ENCODE data around the gene RNF225. TPM values are rescaled to one million over a fixed set of nuclear protein-coding genes. Genes with fewer than 3 reads are reported as not detected.

The RNF225 gene
- total and polyA plus RNA-seq, 9 of the 15 experiments (the other 6 are each of a cell fraction or from before 2014, with no cell fraction given) = 0.33 TPM; not detected in 8

GRCh38 chr19:58393725-58394033 lies 1.8 kb upstream of the RNF225 start:
- Histone ChIP-seq H3K4me3 (no peak overlapping the region), H3K79me2 (ENCODE audit: control insufficient read depth, insufficient read depth, low read length) (peaks cover 41% of the 10 kb centered on the region), H3K27ac (ENCODE audit: extremely low read depth, low read depth, low read length) (no peak overlapping the region), H3K27me3 (ENCODE audit: control insufficient read depth in 2 of 2, insufficient read depth in 2 of 2, low read length in 2 of 2) (no peaks in the 10 kb centered on the region), H3K4me2 (ENCODE audit: insufficient read depth, low read length) (no peak overlapping the region), H3K9me1 (ENCODE audit: control insufficient read depth, insufficient read depth, low read length) (no peaks in the 10 kb centered on the region), H3K9me3 (replicated peaks; ENCODE audit: control insufficient read depth, insufficient read depth, low read depth, low read length) (no peaks in the 10 kb centered on the region), H2AFZ (ENCODE audit: low read depth, low read length) (no peak overlapping the region), H3K36me3 (ENCODE audit: control insufficient read depth, insufficient read depth, low read length) (peaks cover 66% of the 10 kb centered on the region), H4K20me1 (replicated peaks; ENCODE audit: control insufficient read depth, insufficient read depth, low read length) (peaks cover 18% of the 10 kb centered on the region; the same call in 1 of the 2 replicates), H3K9ac (ENCODE audit: insufficient read depth in 1 of 2, low read depth in 2 of 2, low read length in 2 of 2) (no peak overlapping the region), H3K4me1 (replicated peaks in 1 of 2; ENCODE audit: control insufficient read depth in 2 of 2, insufficient read depth in 2 of 2, low read length in 2 of 2) (peaks cover 10 to 57% of the 10 kb centered on the region in 2 experiments; a peak in 4 of 5 replicates)
- ChIA-PET POLR2A (no interaction called here), CTCF (ENCODE audit: low intra/inter-chr PET ratio) (no interaction called here)
- ATAC-seq (no peak), FAIRE-seq (no peak), DNase-seq (ENCODE audit: extremely low read depth in 1 of 4, low spot score in 3 of 4) (no peak)
- no TSS peak for BruUV-seq (replicated peaks)
- intact Hi-C loops (cut with micrococcal nuclease) = no loop called here
- in situ Hi-C loops (cut with MboI) = no loop called here
- 80% methylated on average over 4 of the region's 4 CpGs for WGBS (ENCODE audit: insufficient coverage, low coverage, missing lambda C conversion rate)
- TF ChIP-seq ESRRB (CRISPR knock-in tag; IDR thresholded peaks at IDR 0.05; ENCODE audit: borderline replicate concordance) = no peak
- TF ChIP-seq STAG1 (CRISPR knock-in tag; IDR thresholded peaks at IDR 0.05; ENCODE audit: borderline replicate concordance) = no peak
- no peak for TF ChIP-seq ZBTB12 (CRISPR knock-in tag; IDR thresholded peaks at IDR 0.05)
- TF ChIP-seq CHCHD3 (CRISPR knock-in tag; IDR thresholded peaks at IDR 0.05) = no peak
- no peak for TF ChIP-seq SMAD1 (IDR thresholded peaks at IDR 0.05; ENCODE audit: low read depth, low read length, partially characterized antibody)
- TF ChIP-seq ZNF280A (IDR thresholded peaks at IDR 0.05; ENCODE audit: low read depth, partially characterized antibody) = no peak
- TF ChIP-seq ZNF699 (CRISPR knock-in tag; IDR thresholded peaks at IDR 0.05; ENCODE audit: insufficient replicate concordance) = no peak
- TF ChIP-seq MCM5 (IDR thresholded peaks at IDR 0.05; ENCODE audit: low read depth) = no peak
- no peak for TF ChIP-seq SIRT6 (IDR thresholded peaks at IDR 0.05; ENCODE audit: low read depth, low read length)
- TF ChIP-seq CREM (IDR thresholded peaks at IDR 0.05; ENCODE audit: low read depth) = no peak
- no peak for TF ChIP-seq ZNF232 (CRISPR knock-in tag; IDR thresholded peaks at IDR 0.05)
- no peak for TF ChIP-seq ZNF282 (CRISPR knock-in tag; IDR thresholded peaks at IDR 0.05)
- TF ChIP-seq ZZZ3 (IDR thresholded peaks at IDR 0.05) = no peak
- no peak for TF ChIP-seq MNT (conservative IDR thresholded peaks at IDR 0.05)
